ENCODE results near the gene ST6GALNAC3.

The ST6GALNAC3 gene

DNA sequence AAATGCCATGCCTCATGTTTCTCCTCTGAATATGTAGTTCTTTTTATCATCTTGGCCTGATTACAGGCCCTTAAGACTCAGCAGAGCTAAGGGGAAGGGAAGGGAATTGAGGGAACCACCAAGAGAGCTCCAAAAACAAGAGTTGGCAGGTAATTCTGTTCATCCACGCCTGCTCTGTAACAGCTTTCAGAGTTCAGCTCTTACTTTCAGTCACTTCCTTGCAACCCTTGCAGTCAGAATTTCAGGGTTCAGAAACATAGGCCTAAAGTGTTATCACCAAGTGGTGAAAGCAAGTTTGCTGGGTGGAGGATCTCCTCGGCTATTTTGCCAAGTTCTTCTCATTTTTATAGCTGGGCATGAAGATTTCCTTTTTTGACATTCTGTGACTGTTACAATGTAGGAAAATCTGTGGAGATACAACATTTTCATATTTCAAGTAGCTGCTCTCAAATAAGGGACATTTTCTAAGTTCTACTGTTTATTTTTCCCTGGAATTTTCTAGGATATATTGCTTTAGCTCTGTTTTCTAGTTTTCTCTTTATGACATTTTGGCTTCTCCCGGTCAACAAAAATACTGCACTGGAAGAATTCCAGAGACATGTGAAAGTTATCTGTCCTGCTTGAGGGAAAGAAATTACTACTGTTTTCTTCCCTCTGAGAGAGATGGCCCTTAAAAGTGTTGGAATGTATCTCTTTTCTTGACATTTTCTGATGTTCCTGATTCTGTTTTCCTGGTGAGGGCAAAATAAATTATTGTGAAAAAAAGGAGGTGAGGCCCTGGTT is 540.9 kb downstream of the ST6GALNAC3 start:
- TF ChIP-seq, protein P1, sequence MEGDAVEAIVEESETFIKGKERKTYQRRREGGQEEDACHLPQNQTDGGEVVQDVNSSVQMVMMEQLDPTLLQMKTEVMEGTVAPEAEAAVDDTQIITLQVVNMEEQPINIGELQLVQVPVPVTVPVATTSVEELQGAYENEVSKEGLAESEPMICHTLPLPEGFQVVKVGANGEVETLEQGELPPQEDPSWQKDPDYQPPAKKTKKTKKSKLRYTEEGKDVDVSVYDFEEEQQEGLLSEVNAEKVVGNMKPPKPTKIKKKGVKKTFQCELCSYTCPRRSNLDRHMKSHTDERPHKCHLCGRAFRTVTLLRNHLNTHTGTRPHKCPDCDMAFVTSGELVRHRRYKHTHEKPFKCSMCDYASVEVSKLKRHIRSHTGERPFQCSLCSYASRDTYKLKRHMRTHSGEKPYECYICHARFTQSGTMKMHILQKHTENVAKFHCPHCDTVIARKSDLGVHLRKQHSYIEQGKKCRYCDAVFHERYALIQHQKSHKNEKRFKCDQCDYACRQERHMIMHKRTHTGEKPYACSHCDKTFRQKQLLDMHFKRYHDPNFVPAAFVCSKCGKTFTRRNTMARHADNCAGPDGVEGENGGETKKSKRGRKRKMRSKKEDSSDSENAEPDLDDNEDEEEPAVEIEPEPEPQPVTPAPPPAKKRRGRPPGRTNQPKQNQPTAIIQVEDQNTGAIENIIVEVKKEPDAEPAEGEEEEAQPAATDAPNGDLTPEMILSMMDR (conservative IDR thresholded peaks at IDR 0.05; ENCODE audit: low read depth, low read length) = no peak
- Histone ChIP-seq H2AFZ (ENCODE audit: low read depth) (no peak overlapping the region), H3K9ac (no peak overlapping the region), H3K4me1 (ENCODE audit: low read depth, poor library complexity, severe bottlenecking) (no peaks in the 10 kb centered on the region), H3K4me3 (IDR thresholded peaks at IDR 0.05; ENCODE audit: insufficient read depth, low read depth, low read length) (no peak overlapping the region), H4K20me1 (ENCODE audit: insufficient read depth) (no peaks in the 10 kb centered on the region), H3K36me3 (ENCODE audit: insufficient read depth) (no peaks in the 10 kb centered on the region), H3K4me2 (no peak overlapping the region), H3K27ac (no peak overlapping the region), H3K79me2 (ENCODE audit: insufficient read depth, low read depth) (no peaks in the 10 kb centered on the region), H3K27me3 (ENCODE audit: insufficient read depth, low read depth) (no peaks in the 10 kb centered on the region)

DNA sequence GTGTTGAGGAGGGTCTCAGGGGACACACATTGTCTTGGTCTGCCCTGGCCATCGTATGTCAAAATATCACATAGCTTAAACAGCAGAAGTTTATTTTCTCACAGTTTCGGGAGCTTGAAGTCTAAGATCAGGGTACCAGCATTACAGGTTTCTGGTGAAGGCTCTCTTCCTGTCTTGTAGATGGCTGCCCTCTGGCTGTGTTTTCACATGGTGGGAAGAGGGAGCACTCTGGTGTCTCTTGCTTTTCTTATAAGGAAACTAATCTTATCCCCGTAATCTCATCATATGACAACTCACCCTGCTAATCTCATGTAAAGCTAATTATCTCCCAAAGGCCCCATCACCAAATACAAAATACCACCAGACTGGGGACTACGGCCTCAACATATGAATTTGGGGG is 545.8 kb downstream of the ST6GALNAC3 start:
- TF ChIP-seq, protein P1 (conservative IDR thresholded peaks at IDR 0.05; ENCODE audit: low read depth, low read length) = no peak
- Histone ChIP-seq H3K9ac (no peak overlapping the region), H3K27me3 (ENCODE audit: insufficient read depth, low read depth) (no peaks in the 10 kb centered on the region)

DNA sequence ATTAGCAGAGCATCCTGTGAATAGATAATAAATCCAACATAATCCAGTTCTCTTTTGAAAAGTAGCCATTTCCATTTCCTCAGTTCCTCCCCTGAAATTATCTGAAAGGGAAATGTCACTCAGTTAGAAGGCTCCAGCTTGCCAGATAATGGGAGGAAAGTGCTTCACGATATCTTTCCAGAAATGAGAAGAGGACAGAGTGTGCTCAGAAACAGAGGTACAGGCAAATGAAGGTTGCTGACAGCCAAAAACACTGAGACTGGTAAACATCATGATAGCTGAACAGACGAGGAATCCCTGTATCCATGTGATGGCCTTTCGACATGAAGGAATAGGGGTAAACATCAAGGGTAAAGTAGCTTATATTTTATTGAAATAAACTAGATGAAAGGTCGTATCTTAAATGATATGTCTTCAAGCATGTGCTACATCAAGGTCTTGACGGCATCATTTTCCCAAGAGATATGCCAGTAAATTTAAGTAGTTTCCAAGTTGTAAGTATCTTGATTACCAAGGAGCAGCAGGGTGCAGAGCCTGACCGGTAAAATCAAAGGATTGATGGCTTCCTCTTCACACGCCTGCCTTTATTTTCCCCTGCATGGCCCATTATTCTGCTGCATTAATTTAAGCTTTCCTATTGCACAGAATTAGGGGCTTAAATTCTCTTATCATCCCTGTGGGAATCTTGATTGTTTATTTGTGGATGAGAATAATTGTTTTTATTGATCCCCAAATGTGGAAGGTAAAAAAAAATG is 548.4 kb downstream of the ST6GALNAC3 start:
- Histone ChIP-seq H3K4me2 (no peak overlapping the region), H3K27ac (no peak overlapping the region), H3K79me2 (ENCODE audit: insufficient read depth, low read depth) (no peaks in the 10 kb centered on the region), H3K4me3 (IDR thresholded peaks at IDR 0.05; ENCODE audit: insufficient read depth, low read depth, low read length) (no peak overlapping the region), H3K9ac (no peak overlapping the region), H3K27me3 (ENCODE audit: insufficient read depth, low read depth) (no peaks in the 10 kb centered on the region), H2AFZ (ENCODE audit: low read depth) (no peak overlapping the region), H3K36me3 (ENCODE audit: insufficient read depth) (no peaks in the 10 kb centered on the region), H4K20me1 (ENCODE audit: insufficient read depth) (no peaks in the 10 kb centered on the region), H3K4me1 (ENCODE audit: low read depth, poor library complexity, severe bottlenecking) (no peaks in the 10 kb centered on the region)
- TF ChIP-seq, protein P1 (conservative IDR thresholded peaks at IDR 0.05; ENCODE audit: low read depth, low read length) = no peak

More for the DNA sequence above, 545.8 kb downstream of the ST6GALNAC3 start:
- H3K27ac ChIP-seq = no peak overlapping the region
- H3K79me2 ChIP-seq (ENCODE audit: insufficient read depth, low read depth) = no peaks in the 10 kb centered on the region
- no peaks in the 10 kb centered on the region for H3K36me3 ChIP-seq (ENCODE audit: insufficient read depth)
- no peaks in the 10 kb centered on the region for H3K4me1 ChIP-seq (ENCODE audit: low read depth, poor library complexity, severe bottlenecking)
- no peak overlapping the region for H3K4me2 ChIP-seq
- H4K20me1 ChIP-seq (ENCODE audit: insufficient read depth) = no peaks in the 10 kb centered on the region
- no peak overlapping the region for H3K4me3 ChIP-seq (IDR thresholded peaks at IDR 0.05; ENCODE audit: insufficient read depth, low read depth, low read length)
- H2AFZ ChIP-seq (ENCODE audit: low read depth) = no peak overlapping the region

DNA sequence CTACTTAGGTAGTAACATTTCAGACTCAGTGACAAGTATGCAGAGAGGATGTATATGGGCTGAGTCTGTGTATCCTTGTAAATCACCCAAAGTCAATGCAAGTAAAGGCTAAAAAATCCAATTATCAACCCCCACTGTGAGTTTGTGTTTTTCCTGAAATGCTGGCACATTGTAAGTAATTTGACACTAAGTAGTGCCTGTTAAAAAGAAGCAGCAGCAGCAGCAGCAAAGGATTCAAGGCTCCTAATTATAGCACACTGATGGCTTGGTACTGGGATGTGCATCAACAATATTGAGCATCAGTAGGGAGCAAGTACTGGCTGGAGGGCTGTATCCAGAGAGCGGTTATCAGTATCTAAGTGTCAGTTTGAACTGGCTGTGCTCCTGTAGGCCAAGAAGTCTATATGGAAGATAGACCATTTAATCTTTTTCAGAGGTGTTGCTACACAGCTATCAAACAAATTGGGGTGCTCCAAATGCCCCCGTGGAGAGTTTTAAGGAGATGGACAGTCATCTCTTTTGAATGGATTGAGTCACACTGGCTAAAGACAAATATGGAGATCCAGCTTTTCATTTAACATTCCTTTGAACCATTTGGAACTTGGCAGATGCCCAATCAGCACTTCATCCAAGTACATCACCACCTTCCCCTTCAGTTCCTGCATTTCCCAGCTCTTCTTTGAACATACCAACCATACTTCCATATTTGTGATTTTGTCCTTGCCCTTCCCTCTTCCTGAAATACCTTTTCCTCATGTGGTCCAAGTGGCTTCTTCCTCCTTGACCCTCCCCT is 551.5 kb downstream of the ST6GALNAC3 start:
- no peaks in the 10 kb centered on the region for H3K4me1 ChIP-seq (ENCODE audit: low read depth, poor library complexity, severe bottlenecking)
- H4K20me1 ChIP-seq (ENCODE audit: insufficient read depth) = no peaks in the 10 kb centered on the region
- H3K27ac ChIP-seq = no peak overlapping the region
- no peaks in the 10 kb centered on the region for H3K79me2 ChIP-seq (ENCODE audit: insufficient read depth, low read depth)
- H2AFZ ChIP-seq (ENCODE audit: low read depth) = no peak overlapping the region
- H3K4me2 ChIP-seq = no peak overlapping the region
- H3K27me3 ChIP-seq (ENCODE audit: insufficient read depth, low read depth) = no peaks in the 10 kb centered on the region
- H3K36me3 ChIP-seq (ENCODE audit: insufficient read depth) = no peaks in the 10 kb centered on the region
- TF ChIP-seq, protein P1 (conservative IDR thresholded peaks at IDR 0.05; ENCODE audit: low read depth, low read length) = no peak
- H3K4me3 ChIP-seq (IDR thresholded peaks at IDR 0.05; ENCODE audit: insufficient read depth, low read depth, low read length) = no peak overlapping the region
- H3K9ac ChIP-seq = no peak overlapping the region

Measured in KMS-11 (cell line).